ENCODE results near the gene TEX2.

- TF ChIP-seq CTCF (conservative IDR thresholded peaks at IDR 0.05; ENCODE audit: low read depth in 2 of 2) (peak in 1 of 2 experiments; percentile 43; a peak in 2 of 4 replicates), POLR2AphosphoS5 (IDR thresholded peaks at IDR 0.05; ENCODE audit: low read depth) (no peak), REST (IDR thresholded peaks at IDR 0.05; ENCODE audit: unreplicated experiment) (no peak), CREB1 (CRISPR knock-in tag; IDR thresholded peaks at IDR 0.05; ENCODE audit: low read depth) (no peak)
Observed at GRCh38 chr17:64236827-64237403, 26.1 kb downstream of the TEX2 start.
